SH-SY5Y (cell line): Measurements from ENCODE around the gene HPD.

Experiments used
- GATA2 ChIP-seq: IDR thresholded peaks from 2 replicates; pipeline ENCODE4 v1.6.1; 2011; ENCODE audit warnings: mild to moderate bottlenecking, low read depth, low read length
- GATA3 ChIP-seq: IDR thresholded peaks from 2 replicates; pipeline ENCODE4 v1.6.1; 2011; ENCODE audit warnings: low read depth, mild to moderate bottlenecking, low read length, moderate library complexity

DNA sequence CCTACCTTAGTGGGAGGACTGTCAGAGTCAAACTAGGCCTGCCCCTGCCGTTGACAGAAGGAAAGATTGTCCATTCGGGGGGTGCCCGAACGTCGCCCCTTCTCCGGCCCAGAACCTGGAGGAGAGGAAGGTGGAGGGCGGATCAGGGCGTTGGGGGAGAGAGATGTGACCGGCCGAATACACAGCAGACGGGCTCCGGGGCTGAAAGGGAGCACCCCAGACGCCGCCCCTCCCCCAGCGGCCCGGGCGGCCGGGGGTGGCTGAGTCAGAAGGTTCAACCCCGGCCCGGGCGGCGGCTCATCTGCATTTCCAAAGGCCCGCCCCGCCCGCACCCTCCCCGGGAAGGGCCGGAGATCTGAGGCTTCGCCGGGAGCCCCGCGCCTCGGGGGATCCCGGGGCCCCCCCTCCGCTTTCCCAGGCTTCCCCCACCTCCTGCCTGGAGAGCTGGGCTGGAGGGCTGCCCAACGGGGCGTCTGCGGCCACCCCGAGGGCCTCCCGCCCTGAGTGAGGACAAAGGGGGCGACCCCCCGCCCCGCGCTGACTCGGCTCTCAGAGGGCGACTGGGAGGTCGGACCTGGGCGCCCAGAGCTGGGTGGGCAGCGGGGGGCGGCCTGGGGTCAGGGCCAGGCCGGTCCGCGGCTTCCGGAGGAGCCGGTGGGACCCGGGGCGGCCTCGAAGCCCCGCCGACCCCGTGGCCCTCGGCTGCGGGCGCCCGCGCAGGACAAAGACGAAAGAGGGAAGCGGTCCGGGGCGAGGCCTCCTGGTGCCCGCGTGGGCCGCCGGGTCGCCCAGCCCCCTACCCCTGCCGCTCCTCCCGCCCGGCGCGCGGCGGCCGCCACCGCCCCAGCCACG is 58.6 kb downstream of the HPD start:
- TF ChIP-seq GATA2 (no peak), GATA3 (no peak)
